Measurements from ENCODE around the gene ZFP91. TPM values are rescaled to one million over a fixed set of nuclear protein-coding genes. Genes with fewer than 3 reads are reported as not detected.

ZFP91 gene
- total RNA-seq, 4 donors from 2014 or later, result 45.7 to 77.1 (median 55.5) TPM

DNA sequence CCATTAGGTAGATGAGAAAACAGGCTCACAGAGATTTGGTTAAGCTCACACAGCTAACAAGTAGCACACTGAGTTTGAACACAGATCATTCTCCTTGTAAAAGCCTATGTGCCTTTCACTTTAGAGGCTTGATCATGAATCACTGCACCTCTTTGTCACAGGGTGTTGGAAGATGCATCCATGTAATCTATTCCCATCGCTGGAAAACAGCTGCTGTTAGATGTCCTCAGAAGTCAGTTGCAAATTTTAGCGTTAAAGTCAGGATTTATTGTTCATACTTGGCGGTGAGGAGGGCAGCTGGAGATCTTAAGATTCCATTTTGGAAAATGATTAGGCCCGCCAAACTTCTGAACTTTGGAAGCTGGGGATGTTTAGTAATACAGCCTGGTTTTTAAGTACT lies 46.2 kb downstream of the ZFP91 start:
- TF ChIP-seq, protein P1, sequence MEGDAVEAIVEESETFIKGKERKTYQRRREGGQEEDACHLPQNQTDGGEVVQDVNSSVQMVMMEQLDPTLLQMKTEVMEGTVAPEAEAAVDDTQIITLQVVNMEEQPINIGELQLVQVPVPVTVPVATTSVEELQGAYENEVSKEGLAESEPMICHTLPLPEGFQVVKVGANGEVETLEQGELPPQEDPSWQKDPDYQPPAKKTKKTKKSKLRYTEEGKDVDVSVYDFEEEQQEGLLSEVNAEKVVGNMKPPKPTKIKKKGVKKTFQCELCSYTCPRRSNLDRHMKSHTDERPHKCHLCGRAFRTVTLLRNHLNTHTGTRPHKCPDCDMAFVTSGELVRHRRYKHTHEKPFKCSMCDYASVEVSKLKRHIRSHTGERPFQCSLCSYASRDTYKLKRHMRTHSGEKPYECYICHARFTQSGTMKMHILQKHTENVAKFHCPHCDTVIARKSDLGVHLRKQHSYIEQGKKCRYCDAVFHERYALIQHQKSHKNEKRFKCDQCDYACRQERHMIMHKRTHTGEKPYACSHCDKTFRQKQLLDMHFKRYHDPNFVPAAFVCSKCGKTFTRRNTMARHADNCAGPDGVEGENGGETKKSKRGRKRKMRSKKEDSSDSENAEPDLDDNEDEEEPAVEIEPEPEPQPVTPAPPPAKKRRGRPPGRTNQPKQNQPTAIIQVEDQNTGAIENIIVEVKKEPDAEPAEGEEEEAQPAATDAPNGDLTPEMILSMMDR (IDR thresholded peaks at IDR 0.05; ENCODE audit: low read depth), result no peak

DNA sequence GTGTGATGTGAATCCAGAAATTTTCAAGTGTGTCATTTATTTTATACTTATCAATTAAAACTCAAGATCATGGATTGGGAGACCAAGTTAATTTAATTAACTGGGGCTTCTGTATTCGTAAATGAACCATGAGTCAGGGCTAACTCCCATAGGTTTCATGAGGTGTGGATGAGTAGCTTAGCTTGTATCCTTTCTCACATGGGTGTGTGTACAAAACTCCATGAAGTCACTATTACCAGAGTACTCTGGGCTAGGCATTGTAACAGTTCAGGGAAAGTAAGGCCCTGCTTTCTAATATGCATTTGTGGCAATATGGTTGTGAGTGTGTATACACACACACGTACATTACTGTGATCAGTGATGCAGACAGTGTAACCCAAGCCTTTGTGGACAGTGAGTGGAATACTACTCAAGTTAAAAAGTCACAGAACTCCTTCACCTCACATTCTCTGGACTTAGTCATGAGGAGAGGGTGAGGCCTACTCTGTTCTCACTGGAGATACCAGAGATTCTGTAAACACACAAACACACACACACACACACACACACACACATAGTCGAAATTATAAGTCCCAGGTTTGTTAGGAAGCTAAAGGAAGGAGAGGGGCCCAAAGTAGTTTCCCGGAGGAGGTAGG lies 47.1 kb downstream of the ZFP91 start:
- TF ChIP-seq, protein P1 (IDR thresholded peaks at IDR 0.05; ENCODE audit: low read depth), result no peak

DNA sequence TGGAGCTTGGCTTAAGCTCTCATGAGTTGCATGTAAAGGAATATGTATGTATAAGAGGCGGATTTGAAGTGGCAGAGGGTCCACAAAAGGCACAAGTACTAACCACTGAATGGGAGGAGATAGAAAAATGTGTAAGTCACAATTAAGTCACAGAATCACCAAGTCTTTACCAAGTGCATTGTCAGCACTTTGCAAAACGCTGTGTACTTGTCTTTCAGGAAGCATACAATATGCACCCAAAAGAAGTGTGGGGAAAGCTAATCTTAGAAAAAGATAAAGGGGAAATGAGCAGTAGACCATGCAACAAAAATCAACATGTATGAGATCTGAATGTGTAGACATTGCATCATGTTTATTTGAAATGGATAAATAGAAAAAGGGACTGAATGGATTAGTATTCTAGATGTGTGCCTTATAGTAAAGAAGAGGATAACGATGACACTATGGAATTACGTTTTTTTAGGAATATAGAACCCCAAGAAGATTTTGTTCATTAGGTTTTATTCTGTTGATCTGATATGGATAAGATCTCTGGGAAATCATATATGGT lies 48.1 kb downstream of the ZFP91 start:
- TF ChIP-seq, protein P1 (IDR thresholded peaks at IDR 0.05; ENCODE audit: low read depth), result no peak

DNA sequence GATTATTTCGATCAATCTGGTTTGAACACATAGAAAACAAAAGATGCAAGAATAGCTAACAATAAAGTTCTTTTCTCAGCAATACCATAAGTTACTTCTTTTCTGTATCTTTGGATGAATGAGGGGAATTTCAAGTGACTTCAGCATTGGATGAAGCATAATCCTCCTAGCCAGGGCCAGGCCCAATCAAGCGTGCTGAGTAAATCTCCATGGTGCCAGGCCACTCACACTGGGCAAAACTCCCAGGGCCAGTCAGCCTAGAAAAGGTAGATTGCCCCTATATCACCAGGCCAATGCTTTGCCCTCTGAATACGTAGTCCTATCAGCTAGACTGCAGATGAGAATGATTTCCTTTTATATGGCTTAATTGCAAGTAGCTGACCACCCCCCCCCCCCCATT lies 49.6 kb downstream of the ZFP91 start:
- TF ChIP-seq, protein P1 (IDR thresholded peaks at IDR 0.05; ENCODE audit: low read depth), result no peak

DNA sequence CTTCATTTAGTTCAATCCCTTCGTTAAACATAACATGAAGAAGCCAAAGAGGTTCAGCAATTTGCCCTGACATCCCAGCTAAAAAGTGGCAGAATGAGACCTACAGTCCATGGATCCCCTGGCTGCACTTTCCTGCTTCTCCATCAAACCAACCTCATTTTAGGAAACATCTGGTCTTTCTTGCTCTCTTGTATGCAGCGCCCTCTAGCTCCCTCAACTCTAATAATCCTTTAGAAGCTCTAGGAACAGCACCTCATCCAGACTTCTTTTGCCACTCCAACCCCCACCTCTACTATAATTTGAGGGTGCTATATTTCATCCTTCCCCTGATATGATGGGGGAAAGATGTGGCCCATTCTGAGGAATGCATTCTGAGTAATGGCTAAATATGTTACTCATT lies 51.0 kb downstream of the ZFP91 start:
- TF ChIP-seq, protein P1 (IDR thresholded peaks at IDR 0.05; ENCODE audit: low read depth), result no peak

DNA sequence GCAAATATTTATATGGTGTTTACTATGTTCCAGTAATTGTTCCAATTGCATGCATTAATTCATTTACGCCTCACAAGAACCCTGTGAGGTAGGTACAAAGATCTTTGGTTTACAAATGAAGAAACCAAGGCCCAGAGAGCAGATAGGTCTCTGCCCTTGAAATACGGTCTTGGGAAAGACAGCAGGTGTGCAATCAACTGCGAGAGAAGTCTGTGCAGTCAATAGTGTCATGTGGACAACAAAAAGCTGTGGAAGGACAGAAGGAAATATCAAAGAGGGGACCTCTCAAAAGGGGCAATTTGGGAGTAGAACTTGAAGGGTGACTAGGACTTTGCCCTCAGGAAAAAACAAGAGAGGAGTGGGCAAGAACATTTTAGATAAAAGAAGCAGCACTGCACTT lies 52.5 kb downstream of the ZFP91 start:
- TF ChIP-seq, protein P1 (IDR thresholded peaks at IDR 0.05; ENCODE audit: low read depth), result no peak

DNA sequence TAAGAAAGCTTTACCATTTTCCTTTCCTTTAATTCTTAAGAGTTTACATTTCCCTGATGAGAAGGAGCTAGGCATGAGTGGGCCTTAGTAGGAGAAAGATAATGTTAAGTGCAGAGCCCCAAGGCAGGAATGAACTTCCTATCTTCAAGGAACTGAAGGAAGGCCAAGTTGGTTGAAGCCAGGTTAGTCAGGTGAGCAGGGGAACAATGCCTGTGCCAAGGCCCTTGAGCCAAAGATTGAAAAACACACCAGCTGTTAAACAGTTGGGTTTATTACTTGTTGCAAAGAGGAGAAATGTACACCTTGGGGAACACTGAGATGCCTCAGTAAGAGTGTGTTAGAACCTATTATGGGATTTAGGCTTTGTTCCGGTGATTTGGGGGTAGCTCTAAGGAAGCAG lies 53.6 kb downstream of the ZFP91 start:
- TF ChIP-seq, protein P1 (IDR thresholded peaks at IDR 0.05; ENCODE audit: low read depth), result no peak

Measured in subcutaneous adipose tissue (tissue), 4 donors.